CD4-positive, alpha-beta T cell treated with Interleukin-1 beta for 1 hour (primary cell): ENCODE results near the gene SMIM3.
A peak's percentile ranks its signal among the peaks of the same experiment; 100 is the strongest.
"Not testable (repeated sequence)": the region's sequence is repeated elsewhere in the genome, so short reads cannot be mapped to it uniquely, and the experiment has no call there.

Experiments
- DNase-seq, 2 donors: peaks; one replicate each; pipeline ENCODE4 v3.0.0-alpha.2; 2020 to 2022

SMIM3 gene

GRCh38 chr5:150765799-150766169 lies 12.8 kb upstream of the SMIM3 start:
- no peak for DNase-seq

- no peak for DNase-seq
Measured at GRCh38 chr5:150766251-150766650, 12.3 kb upstream of the SMIM3 start.

GRCh38 chr5:150771034-150771795 lies 7.3 kb upstream of the SMIM3 start:
- no peak for DNase-seq

- no peak for DNase-seq
Measured at GRCh38 chr5:150774145-150774544, 4.4 kb upstream of the SMIM3 start.

- DNase-seq = no peak
Measured at GRCh38 chr5:150777685-150778084, 872 bp upstream of the SMIM3 start.

GRCh38 chr5:150778088-150778516 lies 455 bp upstream of the SMIM3 start:
- no peak for DNase-seq

GRCh38 chr5:150779397-150780186 lies 1.0 kb downstream of the SMIM3 start:
- no peak for DNase-seq

- peak in 1 of 2 donors; percentile 26 for DNase-seq
Measured at GRCh38 chr5:150780187-150780692, 1.7 kb downstream of the SMIM3 start.

- no peak for DNase-seq
Measured at GRCh38 chr5:150780816-150781221, 2.3 kb downstream of the SMIM3 start.

GRCh38 chr5:150781706-150782614 lies 3.4 kb downstream of the SMIM3 start:
- DNase-seq = no peak

GRCh38 chr5:150782850-150783249 lies 4.3 kb downstream of the SMIM3 start:
- no peak for DNase-seq

- peak; percentile 65 to 79 for DNase-seq
Measured at GRCh38 chr5:150783422-150783928, 4.9 kb downstream of the SMIM3 start.

GRCh38 chr5:150785950-150786349 lies 7.4 kb downstream of the SMIM3 start:
- DNase-seq = no peak

GRCh38 chr5:150786876-150787275 lies 8.3 kb downstream of the SMIM3 start:
- DNase-seq = no peak

GRCh38 chr5:150787656-150788055 lies 9.1 kb downstream of the SMIM3 start:
- no peak for DNase-seq

- no peak for DNase-seq
Measured at GRCh38 chr5:150788977-150789376, 10.4 kb downstream of the SMIM3 start.

- DNase-seq = no peak
Measured at GRCh38 chr5:150789450-150789849, 10.9 kb downstream of the SMIM3 start.

- peak; percentile 47 to 51 for DNase-seq
Measured at GRCh38 chr5:150789943-150790611, 11.5 kb downstream of the SMIM3 start.

- no peak for DNase-seq
Measured at GRCh38 chr5:150791536-150791935, 13.0 kb downstream of the SMIM3 start.

GRCh38 chr5:150793423-150793888 lies 14.9 kb downstream of the SMIM3 start:
- not testable (repeated sequence) for DNase-seq

GRCh38 chr5:150794927-150795326 lies 16.4 kb downstream of the SMIM3 start:
- DNase-seq = no peak

- DNase-seq = no peak
Measured at GRCh38 chr5:150797384-150797783, 18.8 kb downstream of the SMIM3 start.
